Activated CD4-positive, alpha-beta T cell treated with anti-CD3 and anti-CD28 coated beads, Interleukin-2, amount 10 ng/mL, durations not matched to agents 7 days and 5 days (primary cell): ENCODE results near the gene BHLHA15. TPM values are rescaled to one million over a fixed set of nuclear protein-coding genes. Genes with fewer than 3 reads are reported as not detected.
A peak's percentile ranks its signal among the peaks of the same experiment; 100 is the strongest.
"Not testable (repeated sequence)": the region's sequence is repeated elsewhere in the genome, so short reads cannot be mapped to it uniquely, and the experiment has no call there.

Experiments used
- CTCF ChIA-PET: fragments of 350-600 bp; sonication (Branson Sonifier 250); formaldehyde crosslinking; loops from one replicate; lab custom pipeline; 2021; ENCODE audit warnings: antibody characterized with exemption; lab: Charles Lee
- POLR2A ChIA-PET: fragments of 350-600 bp; sonication (Branson Sonifier 250); formaldehyde crosslinking; loops from one replicate; lab custom pipeline; 2021; ENCODE audit warnings: antibody characterized with exemption; lab: Charles Lee
- DNase-seq: peaks from one replicate; pipeline ENCODE4 v3.0.0-alpha.2; 2020
- H3K27ac Mint-ChIP-seq: one replicate; pipeline ENCODE4 v1.8.0; 2021; ENCODE audit warnings: mild to moderate bottlenecking, moderate library complexity, mixed read lengths
- H3K27me3 Mint-ChIP-seq: one replicate; pipeline ENCODE4 v1.8.0; 2021; ENCODE audit warnings: mixed read lengths
- H3K36me3 Mint-ChIP-seq: one replicate; pipeline ENCODE4 v1.8.0; 2021; ENCODE audit warnings: low read depth, mixed read lengths
- H3K4me1 Mint-ChIP-seq: one replicate; pipeline ENCODE4 v1.8.0; 2021; ENCODE audit warnings: mixed read lengths
- H3K4me3 Mint-ChIP-seq: one replicate; pipeline ENCODE4 v1.8.0; 2021; ENCODE audit warnings: mild to moderate bottlenecking, moderate library complexity, mixed read lengths
- H3K9me3 Mint-ChIP-seq: one replicate; pipeline ENCODE4 v1.8.0; 2021; ENCODE audit warnings: mixed read lengths
- total RNA-seq, 2 experiments: library from RNA; stranded (reverse); gene quantifications; one replicate each; pipeline ENCODE4 v1.2.3, GENCODE V29; 2021

The BHLHA15 gene
- total RNA-seq, 2 experiments from 2014 or later: not detected

DNA sequence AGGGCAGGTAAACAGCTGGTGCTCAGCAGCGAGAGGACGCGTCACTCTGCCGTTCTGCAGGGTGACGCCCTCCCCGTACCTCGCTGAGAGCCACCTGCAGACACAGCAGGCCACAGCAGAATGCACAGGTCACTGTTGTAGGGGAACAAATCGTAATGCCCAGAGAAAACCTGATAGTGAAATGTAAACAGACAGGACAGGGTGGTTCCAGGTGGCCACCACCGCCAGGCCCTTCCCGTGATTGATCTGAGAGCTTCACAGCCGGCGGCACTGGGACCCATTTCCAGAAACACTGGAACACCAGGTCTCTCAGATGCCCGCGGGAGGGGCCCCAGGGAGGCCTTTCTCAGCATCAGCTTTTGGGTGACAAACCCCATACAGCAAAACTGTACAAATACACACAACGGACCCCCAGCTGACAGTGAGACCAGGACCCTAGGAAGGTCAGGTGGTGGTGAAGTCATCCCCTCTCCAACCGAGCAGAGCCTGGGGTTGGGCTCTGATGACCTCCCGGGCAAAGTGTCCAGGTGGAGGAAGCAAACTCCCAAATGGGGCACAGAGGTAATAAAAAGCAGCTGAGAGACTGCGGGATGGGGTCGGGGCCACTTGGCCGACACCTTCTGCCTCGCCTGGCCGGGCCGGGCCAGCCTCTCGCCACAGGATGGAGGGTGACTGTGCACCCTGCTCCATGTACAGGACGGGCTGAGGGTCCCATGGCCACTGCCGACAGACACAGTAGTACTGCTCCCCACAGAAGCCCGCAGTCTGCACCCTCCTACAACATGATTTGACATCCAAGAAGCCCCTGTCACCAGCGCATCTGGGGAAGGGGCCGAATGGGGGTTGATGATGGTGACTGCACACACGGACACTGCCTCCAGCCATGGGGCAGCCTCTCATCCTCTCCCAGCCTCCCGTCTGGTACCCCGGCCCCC is 4.6 kb downstream of the BHLHA15 start:
- H3K27ac Mint-ChIP-seq: no peak overlapping the region
- H3K36me3 Mint-ChIP-seq: peaks cover 13% of the 10 kb centered on the region
- peaks cover 16% of the 10 kb centered on the region for H3K4me1 Mint-ChIP-seq
- H3K9me3 Mint-ChIP-seq: no peaks in the 10 kb centered on the region
- no peak overlapping the region for H3K4me3 Mint-ChIP-seq
- no peaks in the 10 kb centered on the region for H3K27me3 Mint-ChIP-seq
- POLR2A ChIA-PET: no interaction called here
- CTCF ChIA-PET: no interaction called here
- no peak for DNase-seq

DNA sequence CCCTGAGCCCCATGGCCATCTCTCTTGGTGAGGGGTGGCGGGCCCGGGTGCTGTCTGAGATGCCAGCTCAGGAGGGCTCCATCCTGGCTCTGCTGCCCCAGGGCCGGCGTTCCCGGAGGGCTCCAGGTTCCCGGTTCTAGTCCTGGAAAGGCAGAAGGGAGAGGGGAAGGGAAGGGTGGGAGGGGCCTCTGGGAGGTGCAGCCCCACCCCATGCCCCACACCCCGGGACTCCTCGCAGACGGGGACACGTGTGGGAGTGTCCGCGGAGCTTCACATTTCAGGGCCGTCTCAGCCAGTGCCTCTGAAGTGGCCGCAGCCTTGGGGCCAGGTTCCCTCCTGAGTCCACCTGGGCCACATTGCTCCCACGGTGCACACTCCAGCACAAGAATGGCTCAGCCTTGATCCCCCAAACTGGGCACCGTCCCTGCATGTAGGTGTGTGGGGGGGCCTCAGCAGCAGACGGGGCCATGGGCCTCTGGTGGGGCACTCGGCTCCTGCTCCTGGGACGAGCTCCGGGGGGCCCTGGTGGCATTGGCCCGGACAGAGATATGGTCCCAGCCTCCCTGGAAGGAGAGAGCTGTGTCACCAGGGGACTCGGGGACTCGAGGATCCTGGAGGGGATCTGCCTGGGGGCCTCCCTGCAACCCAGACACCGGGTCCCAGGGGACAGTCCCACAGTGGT is 5.8 kb downstream of the BHLHA15 start:
- ChIA-PET POLR2A (no interaction called here), CTCF (no interaction called here)
- peaks cover 13% of the 10 kb centered on the region for H3K4me1 Mint-ChIP-seq
- no peak overlapping the region for H3K27ac Mint-ChIP-seq
- DNase-seq: no peak
- peaks cover 13% of the 10 kb centered on the region for H3K36me3 Mint-ChIP-seq
- H3K4me3 Mint-ChIP-seq: no peak overlapping the region
- no peaks in the 10 kb centered on the region for H3K27me3 Mint-ChIP-seq
- no peaks in the 10 kb centered on the region for H3K9me3 Mint-ChIP-seq

DNA sequence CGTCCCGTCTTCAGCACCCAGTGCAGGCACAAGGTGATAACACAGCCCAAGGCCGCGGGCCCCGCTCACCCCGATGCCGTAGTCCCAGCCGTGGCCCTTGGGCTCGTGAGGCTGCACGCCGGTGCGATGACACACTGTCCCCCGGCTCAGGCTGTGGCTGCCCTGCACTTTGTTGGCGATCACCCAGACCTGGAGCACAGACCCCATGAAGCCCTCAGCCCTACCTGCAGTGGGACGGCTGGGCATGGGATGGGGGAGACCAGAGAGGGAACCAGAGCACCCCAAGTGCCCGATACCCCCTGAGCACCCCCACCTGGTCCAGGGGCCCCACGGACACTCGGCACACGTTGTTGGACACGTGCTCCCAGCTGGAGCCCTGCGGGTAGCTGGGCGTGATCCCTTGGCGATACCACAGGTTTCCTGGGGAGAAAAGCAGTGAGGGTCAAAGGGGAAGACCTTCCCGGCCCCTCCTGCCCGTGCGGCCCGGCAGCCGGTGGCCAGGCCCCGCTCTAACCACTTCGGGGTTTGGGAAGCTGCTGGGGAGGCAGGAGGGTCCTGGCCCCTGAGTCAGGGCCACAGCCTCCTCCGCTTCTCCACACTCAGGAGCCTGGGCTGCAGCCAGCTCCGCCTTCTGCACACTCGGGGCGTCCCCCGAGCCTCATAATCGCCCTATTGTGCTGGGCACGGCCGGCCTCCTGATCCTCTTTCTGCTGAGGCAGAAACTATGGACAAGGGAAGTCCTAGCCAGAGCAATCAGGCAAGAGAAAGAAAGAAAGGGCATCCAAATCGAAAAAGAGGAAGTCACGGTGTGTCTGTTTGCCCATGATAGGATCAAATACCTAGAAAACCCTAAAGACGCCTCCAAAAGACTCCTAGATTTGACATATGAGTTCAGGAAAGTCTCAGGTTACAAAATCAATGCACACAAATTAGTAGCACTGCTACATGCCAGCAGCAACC is 6.7 kb downstream of the BHLHA15 start:
- Mint-ChIP-seq H3K36me3 (peaks cover 13% of the 10 kb centered on the region), H3K27me3 (no peaks in the 10 kb centered on the region), H3K4me3 (no peak overlapping the region), H3K27ac (no peak overlapping the region), H3K9me3 (no peaks in the 10 kb centered on the region), H3K4me1 (peaks cover 13% of the 10 kb centered on the region)
- no peak for DNase-seq
- ChIA-PET POLR2A (no interaction called here), CTCF (no interaction called here)

DNA sequence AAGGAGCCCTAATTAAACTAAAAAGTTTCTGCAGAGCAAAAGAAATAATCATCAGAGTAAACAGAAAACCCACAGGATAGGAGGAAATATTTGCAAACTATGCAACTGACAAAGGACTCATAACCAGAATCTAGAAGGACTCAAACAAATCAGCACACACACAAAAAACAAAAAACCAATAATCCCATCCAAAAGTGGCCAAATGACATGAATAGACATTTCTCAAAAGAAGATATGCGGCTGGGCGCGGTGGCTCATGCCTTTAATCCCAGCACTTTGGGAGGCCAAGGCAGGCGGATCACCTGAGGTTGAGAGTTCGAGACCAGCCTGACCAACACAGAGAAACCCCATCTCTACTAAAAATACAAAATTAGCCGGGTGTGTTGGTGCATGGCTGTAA is 8.1 kb downstream of the BHLHA15 start:
- Mint-ChIP-seq H3K27ac (peak overlapping the region; percentile 26), H3K4me1 (peaks cover 13% of the 10 kb centered on the region), H3K36me3 (peaks cover 15% of the 10 kb centered on the region)
- H3K27me3 Mint-ChIP-seq, CTCF ChIA-PET, H3K4me3 Mint-ChIP-seq, H3K9me3 Mint-ChIP-seq, POLR2A ChIA-PET, DNase-seq: not testable (repeated sequence)

DNA sequence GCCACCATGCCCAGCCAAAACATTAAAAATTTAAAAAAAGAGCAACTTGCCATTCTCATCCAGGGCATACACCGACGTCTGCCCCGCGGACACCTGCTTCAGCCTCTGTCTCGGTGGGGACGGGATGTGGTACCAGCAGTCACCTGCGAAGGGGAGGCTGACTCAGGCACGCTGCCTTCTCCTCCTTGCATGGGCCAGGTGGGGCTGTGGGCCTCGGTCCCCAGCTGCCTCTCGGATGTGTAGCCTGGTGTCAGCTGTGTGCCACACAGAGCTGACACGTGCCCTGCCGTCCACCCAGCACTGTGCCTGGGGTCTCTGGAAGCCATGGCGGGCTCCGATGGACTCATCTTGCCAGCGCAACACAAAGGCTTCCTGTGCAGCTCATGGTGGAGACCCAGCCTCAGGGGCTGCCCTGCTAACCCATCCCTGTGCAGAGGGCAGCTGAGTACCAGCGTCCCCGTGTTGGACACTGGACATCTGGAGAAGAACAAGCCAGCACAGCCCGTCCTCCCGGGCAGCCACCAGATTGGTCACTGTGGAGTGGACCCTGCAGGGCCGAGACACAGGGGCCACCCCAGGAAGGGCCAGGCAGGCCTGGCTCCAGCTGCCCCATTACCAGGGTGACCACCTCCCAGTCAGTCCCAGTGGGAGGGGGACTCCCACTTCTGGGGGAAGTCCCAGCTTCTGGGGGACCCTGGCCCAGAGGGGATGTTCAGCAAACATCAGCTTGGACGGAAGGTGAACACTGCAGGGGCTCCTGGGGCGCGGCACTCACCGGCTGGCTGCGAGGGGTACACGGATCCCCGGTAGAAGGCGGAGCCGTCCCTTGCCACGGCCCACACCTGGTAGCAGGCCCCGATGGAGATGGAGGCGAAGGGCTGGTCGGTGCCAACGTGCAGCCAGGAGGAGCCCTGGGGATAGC is 10.6 kb downstream of the BHLHA15 start:
- Mint-ChIP-seq H3K36me3 (peaks cover 19% of the 10 kb centered on the region), H3K4me1 (peaks cover 13% of the 10 kb centered on the region), H3K27me3 (no peaks in the 10 kb centered on the region), H3K9me3 (no peaks in the 10 kb centered on the region), H3K4me3 (no peak overlapping the region), H3K27ac (no peak overlapping the region)
- DNase-seq: no peak
- ChIA-PET POLR2A (no interaction called here), CTCF (no interaction called here)

DNA sequence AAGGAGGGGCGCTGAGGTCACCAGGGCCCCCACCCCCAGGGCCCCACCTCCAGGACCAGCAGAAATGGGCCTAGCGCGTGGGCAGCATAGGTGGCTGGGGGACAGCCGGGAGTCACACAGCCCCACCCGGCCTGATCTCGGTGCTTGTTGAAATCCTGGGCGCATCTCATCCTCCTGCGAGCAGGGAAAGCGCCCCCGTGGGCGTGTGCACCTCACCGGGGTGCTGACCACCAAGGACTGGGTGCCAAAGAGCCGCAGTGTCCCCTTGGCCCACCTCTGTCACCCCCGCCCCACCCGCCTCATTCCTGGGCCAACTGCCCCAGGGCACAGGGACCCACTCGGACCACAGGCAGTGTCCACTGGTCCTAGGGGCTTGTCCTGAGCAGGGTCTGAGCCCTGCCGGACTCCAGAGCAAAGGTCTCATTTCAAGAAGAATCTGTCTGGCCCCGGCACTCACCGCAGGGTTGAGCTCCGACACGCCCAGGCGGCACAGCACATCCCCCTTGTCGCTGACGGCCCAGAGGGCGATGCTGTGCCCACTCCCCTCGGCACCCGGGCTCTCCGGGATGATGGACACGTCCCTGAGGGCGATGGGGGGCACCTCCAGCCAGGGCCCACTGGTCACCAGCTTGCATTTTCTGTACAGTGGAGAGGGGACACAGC is 11.4 kb downstream of the BHLHA15 start:
- Mint-ChIP-seq H3K4me1 (peaks cover 13% of the 10 kb centered on the region), H3K36me3 (peaks cover 21% of the 10 kb centered on the region), H3K27ac (no peak overlapping the region), H3K4me3 (no peak overlapping the region), H3K9me3 (no peaks in the 10 kb centered on the region), H3K27me3 (no peaks in the 10 kb centered on the region)
- POLR2A ChIA-PET: no interaction called here
- CTCF ChIA-PET: no interaction called here
- no peak for DNase-seq

DNA sequence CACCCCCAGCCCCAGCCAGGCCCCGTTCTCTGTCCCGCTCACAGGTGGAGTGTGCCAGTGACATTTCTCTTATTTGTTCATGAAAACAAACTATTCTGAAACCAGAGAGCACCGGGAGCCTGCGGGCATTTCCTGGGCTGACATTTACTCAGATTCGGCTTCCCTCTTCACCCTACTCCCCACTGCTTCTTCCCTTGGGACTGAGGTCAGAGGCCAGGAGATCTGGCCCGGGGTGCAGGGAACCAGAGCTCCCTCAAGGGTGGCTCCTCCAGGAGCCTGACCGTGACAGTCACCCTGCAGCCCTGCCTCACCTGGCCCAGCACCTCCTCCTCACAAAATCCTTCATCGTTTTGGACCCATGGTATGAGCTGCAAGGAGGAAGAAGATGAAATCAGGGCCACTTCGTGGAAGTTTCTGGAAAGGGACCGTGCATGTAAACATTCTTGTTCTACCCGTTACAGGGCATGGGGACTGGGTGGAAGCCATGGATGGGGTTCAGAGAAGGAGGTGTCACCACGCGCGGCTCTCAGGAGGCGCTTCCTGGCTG is 12.2 kb downstream of the BHLHA15 start:
- peaks cover 9% of the 10 kb centered on the region for H3K4me1 Mint-ChIP-seq
- ChIA-PET CTCF (no interaction called here), POLR2A (no interaction called here)
- H3K36me3 Mint-ChIP-seq: peaks cover 20% of the 10 kb centered on the region
- no peaks in the 10 kb centered on the region for H3K9me3 Mint-ChIP-seq
- no peak overlapping the region for H3K4me3 Mint-ChIP-seq
- H3K27ac Mint-ChIP-seq: no peak overlapping the region
- no peaks in the 10 kb centered on the region for H3K27me3 Mint-ChIP-seq
- DNase-seq: no peak

DNA sequence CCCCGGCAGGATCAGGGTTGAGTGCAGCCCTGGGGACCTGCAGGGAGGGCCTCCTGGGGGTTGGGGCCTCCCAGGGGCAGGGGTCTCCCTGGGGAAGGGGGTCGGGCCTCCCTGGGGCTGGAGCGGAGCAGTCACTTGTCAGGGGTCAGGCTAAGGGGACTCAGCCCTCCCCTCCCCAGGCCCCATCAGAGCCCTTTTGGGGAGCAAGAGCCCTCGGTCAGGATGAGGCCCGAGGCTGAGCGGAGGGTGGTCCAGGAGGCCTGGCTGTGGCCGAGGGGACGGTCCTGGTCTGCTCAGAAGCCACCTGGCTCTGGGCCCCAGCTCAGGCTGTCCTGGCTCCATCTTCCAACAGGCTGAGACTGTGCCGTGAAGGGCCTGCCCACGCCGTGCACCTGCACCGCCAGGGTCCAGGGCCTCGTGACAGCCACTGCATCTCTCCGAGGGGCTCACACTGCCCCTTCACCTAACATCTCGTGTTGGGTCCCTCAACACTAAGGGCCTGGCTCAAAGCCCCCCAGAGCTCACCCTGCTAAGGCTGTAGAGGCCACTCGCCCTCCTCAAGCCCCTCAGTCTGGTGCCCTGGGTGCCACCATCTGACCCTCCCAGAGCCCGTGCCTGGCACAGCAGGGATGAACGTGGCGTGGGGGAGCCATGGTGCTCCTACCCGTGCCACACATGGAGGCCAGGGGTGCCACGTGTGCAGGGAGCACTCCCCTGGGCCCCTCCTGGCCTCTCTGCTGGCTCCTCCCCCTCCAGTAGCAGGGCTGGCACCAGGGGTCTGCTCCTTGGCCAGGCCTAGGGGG is 12.9 kb downstream of the BHLHA15 start:
- no peaks in the 10 kb centered on the region for H3K9me3 Mint-ChIP-seq
- H3K4me1 Mint-ChIP-seq: peaks cover 3% of the 10 kb centered on the region
- ChIA-PET CTCF (no interaction called here), POLR2A (no interaction called here)
- peaks cover 17% of the 10 kb centered on the region for H3K36me3 Mint-ChIP-seq
- H3K27me3 Mint-ChIP-seq: no peaks in the 10 kb centered on the region
- no peak overlapping the region for H3K27ac Mint-ChIP-seq
- H3K4me3 Mint-ChIP-seq: no peak overlapping the region
- no peak for DNase-seq

DNA sequence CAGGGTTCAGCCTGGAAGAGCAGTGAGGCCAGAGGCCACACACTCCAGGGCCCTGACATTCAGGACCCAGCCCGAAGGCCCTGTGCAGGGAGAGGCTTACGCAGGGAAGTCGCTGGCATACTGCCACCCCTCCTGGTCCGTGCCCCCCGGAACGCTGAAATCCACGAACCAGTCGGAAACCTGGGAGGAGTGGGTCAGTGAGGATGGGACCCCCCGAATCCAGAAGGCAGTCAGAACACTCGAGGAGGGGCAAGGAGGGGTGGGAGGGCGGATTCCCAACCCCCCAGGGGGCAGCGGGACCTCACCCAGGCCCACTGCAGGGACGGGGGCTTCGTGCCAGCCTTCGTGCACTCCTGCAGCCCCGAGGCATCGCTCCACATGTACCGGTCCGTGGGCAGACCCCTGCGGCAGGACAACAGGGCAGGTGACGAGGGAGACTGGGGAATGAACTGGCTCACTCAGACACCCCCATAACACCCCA is 13.5 kb downstream of the BHLHA15 start:
- no peak overlapping the region for H3K4me3 Mint-ChIP-seq
- CTCF ChIA-PET: interaction anchor here (1.2 kb wide), 1 partner anchor 53 kb away, joined by 3 read pairs; no protein-coding TSS in a partner anchor
- H3K27ac Mint-ChIP-seq: no peak overlapping the region

DNA sequence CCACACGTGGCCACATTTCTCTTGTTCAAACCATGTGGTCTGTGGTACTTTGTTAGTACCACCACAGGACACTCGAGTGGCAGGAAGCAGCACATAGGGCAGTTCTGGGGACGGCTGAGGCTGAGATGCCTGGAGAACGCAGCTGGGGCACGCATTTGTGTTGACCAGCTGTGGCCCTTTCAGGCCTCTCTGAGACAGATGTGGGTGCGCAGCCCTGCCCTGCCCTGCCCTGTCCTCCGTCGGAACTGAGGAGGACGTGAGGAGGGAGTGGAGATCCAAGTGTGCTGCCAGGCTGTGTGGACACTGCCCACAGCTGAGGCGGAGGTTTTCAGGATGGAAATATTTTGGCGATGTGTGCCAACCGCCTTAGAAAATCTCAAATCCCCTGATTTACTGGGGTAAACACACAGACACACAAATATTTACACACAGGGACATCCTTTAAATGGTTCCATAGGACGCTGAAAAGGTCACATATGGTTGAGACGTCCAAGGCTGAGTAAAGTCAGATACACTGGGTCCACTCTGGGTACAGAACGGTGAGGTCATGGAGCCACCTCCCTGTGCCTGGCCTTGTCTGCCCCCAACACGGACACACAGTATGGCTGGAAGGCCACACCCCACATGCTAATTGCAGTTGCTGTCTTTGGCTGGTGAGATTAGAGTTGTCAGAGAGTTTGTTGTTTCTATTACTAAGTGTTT is 14.8 kb downstream of the BHLHA15 start:
- ChIA-PET POLR2A (no interaction called here), CTCF (interaction anchor here (0.6 to 1.2 kb wide), 2 partner anchors 51 to 228 kb away, joined by 3 read pairs; no protein-coding TSS in a partner anchor)
- H3K4me1 Mint-ChIP-seq: no peaks in the 10 kb centered on the region
- no peaks in the 10 kb centered on the region for H3K27me3 Mint-ChIP-seq
- H3K4me3 Mint-ChIP-seq: no peak overlapping the region
- no peak overlapping the region for H3K27ac Mint-ChIP-seq
- DNase-seq: no peak
- peaks cover 16% of the 10 kb centered on the region for H3K36me3 Mint-ChIP-seq
- no peaks in the 10 kb centered on the region for H3K9me3 Mint-ChIP-seq

More for the DNA sequence above, 13.5 kb downstream of the BHLHA15 start:
- no peaks in the 10 kb centered on the region for H3K4me1 Mint-ChIP-seq
- no peaks in the 10 kb centered on the region for H3K9me3 Mint-ChIP-seq
- peaks cover 12% of the 10 kb centered on the region for H3K36me3 Mint-ChIP-seq
- H3K27me3 Mint-ChIP-seq: no peaks in the 10 kb centered on the region
- DNase-seq: no peak
- POLR2A ChIA-PET: no interaction called here
